NCI-H128 (cell line): Measurements from ENCODE around the gene KDF1.

Experiments
- DNase-seq: peaks from one replicate; lab custom pipeline; 2025; ENCODE audit not compliant: unreplicated experiment; lab: John Stamatoyannopoulos, UW

KDF1 gene

GRCh38 chr1:26959722-26960624 lies at the start of gene KDF1:
TSS of gene KDF1 (minus strand) at chr1:26960468. CDS start at chr1:26952380, 8,088 bp downstream.
- DNase-seq: peak; percentile 74

GRCh38 chr1:27009601-27010197 lies 49.4 kb upstream of the KDF1 start:
- DNase-seq: no peak

- no peak for DNase-seq
Observed at GRCh38 chr1:27007909-27008582, 47.8 kb upstream of the KDF1 start.

- no peak for DNase-seq
Observed at GRCh38 chr1:27006683-27007082, 46.4 kb upstream of the KDF1 start.

GRCh38 chr1:27005648-27006496 lies 45.6 kb upstream of the KDF1 start:
- DNase-seq: no peak

- DNase-seq: no peak
Observed at GRCh38 chr1:27005166-27005530, 44.9 kb upstream of the KDF1 start.

- DNase-seq: no peak
Observed at GRCh38 chr1:27004471-27005165, 44.4 kb upstream of the KDF1 start.

GRCh38 chr1:27003745-27004470 lies 43.6 kb upstream of the KDF1 start:
- DNase-seq: no peak

GRCh38 chr1:27001570-27002360 lies 41.5 kb upstream of the KDF1 start:
- no peak for DNase-seq

- no peak for DNase-seq
Observed at GRCh38 chr1:27000817-27001460, 40.7 kb upstream of the KDF1 start.

GRCh38 chr1:27000090-27000816 lies 40.0 kb upstream of the KDF1 start:
- no peak for DNase-seq

GRCh38 chr1:26999440-26999987 lies 39.2 kb upstream of the KDF1 start:
- DNase-seq: no peak

- no peak for DNase-seq
Observed at GRCh38 chr1:26998429-26999300, 38.4 kb upstream of the KDF1 start.

GRCh38 chr1:26996665-26997064 lies 36.4 kb upstream of the KDF1 start:
- DNase-seq: no peak

- no peak for DNase-seq
Observed at GRCh38 chr1:26996024-26996423, 35.8 kb upstream of the KDF1 start.

GRCh38 chr1:26994787-26995517 lies 34.7 kb upstream of the KDF1 start:
- no peak for DNase-seq
